AG09309 (cell line): ENCODE results near the gene SLC44A5.
"Not testable (repeated sequence)": the region's sequence is repeated elsewhere in the genome, so short reads cannot be mapped to it uniquely, and the experiment has no call there.

ENCODE experiments used
- DNase-seq: peaks from one replicate; pipeline ENCODE4 v3.0.0-alpha.2; 2010; ENCODE audit warnings: low read depth
- H3K4me3 ChIP-seq: 2 replicates; pipeline ENCODE4 v1.5.1; 2011; ENCODE audit warnings: mild to moderate bottlenecking, low read depth, low read length, moderate library complexity; ENCODE audit not compliant: control insufficient read depth
- TF ChIP-seq, protein P1 (sequence below): IDR thresholded peaks from 2 replicates; pipeline ENCODE4 v1.5.1; 2011; ENCODE audit warnings: mild to moderate bottlenecking, low read depth, low read length, inconsistent platforms; ENCODE audit not compliant: insufficient read depth, control insufficient read depth; ENCODE audit errors: missing control alignments

The SLC44A5 gene

DNA sequence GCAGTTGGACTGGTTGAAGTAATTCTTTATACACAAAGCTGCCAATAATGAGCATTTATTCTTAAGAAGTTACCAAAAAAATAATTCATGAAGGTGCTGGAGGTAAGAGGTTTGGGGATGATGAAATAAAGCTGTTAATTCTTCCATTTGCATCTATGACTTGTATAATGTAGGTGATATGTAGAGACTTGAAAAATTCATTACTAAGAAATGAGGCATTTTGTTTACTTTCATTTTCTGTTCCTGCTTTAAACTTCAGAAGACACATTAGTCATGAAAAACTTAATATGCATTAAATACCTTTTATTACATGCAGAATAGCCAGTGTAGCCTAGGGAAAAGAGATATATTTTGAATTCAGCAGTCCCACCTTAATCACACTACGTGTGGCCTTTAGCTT, 214.2 kb downstream of the SLC44A5 start:
- no peak overlapping the region for H3K4me3 ChIP-seq
- no peak for DNase-seq
- TF ChIP-seq, protein P1, sequence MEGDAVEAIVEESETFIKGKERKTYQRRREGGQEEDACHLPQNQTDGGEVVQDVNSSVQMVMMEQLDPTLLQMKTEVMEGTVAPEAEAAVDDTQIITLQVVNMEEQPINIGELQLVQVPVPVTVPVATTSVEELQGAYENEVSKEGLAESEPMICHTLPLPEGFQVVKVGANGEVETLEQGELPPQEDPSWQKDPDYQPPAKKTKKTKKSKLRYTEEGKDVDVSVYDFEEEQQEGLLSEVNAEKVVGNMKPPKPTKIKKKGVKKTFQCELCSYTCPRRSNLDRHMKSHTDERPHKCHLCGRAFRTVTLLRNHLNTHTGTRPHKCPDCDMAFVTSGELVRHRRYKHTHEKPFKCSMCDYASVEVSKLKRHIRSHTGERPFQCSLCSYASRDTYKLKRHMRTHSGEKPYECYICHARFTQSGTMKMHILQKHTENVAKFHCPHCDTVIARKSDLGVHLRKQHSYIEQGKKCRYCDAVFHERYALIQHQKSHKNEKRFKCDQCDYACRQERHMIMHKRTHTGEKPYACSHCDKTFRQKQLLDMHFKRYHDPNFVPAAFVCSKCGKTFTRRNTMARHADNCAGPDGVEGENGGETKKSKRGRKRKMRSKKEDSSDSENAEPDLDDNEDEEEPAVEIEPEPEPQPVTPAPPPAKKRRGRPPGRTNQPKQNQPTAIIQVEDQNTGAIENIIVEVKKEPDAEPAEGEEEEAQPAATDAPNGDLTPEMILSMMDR: no peak

DNA sequence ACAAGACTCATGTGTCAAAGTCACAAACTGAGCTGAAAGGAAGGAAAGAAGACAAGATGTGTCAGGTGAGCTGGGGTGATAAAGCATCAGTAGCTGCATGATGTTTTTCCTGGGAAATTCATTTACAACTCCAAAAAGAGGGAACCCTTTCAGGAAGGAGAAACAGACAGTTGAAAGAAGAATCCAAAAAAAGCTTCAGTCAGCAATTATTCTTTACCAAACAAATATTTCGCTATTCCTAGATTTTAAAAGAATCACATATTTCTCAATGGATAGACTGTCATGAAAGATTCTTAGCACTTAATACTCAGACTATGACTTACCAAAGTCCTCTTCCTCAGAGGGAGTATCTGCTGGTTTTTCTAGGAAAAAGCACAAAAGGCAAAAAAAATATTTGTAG, 214.7 kb downstream of the SLC44A5 start:
- TF ChIP-seq, protein P1: no peak
- H3K4me3 ChIP-seq: no peak overlapping the region
- no peak for DNase-seq

DNA sequence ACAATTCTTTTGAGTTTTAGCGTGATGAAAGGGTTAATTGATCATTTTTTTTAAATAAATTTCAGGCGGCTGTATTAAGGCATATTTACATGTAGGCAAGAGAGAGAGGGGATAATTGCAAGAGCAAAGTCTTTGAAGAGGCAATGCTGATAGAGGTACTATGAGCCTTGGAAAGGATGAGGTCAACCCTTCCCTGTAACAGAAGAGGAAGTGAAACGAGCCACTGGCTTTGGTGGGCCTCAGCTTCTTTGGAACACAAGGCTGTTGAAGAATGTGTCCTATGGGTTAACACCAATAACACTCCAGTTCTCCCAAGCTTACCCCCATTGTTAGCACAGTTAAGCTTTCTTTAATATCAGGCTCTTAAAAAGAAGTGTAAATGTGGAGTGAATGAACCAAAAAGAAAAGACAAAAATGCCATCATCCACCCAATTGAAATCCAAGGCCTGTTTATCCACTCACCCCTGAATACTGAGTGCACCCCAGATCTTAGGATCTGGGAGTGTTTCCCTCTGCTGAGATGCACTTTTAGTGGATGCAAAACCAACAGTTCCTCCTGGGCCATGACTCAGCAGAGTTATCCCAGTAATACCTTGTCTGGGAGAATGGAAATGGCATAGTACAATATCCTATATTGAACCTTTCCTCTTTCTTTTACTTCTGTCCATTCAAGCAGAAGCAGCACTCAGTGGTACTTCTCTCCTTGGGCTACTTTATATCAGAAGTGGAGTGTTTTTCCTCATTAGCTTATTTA, 216.4 kb downstream of the SLC44A5 start:
- DNase-seq: no peak
- no peak overlapping the region for H3K4me3 ChIP-seq
- TF ChIP-seq, protein P1: no peak

- no peak overlapping the region for H3K4me3 ChIP-seq
- DNase-seq: no peak
- TF ChIP-seq, protein P1: no peak
These were observed 218.6 kb downstream of the SLC44A5 start for GRCh38 chr1:75392278-75392677.

DNA sequence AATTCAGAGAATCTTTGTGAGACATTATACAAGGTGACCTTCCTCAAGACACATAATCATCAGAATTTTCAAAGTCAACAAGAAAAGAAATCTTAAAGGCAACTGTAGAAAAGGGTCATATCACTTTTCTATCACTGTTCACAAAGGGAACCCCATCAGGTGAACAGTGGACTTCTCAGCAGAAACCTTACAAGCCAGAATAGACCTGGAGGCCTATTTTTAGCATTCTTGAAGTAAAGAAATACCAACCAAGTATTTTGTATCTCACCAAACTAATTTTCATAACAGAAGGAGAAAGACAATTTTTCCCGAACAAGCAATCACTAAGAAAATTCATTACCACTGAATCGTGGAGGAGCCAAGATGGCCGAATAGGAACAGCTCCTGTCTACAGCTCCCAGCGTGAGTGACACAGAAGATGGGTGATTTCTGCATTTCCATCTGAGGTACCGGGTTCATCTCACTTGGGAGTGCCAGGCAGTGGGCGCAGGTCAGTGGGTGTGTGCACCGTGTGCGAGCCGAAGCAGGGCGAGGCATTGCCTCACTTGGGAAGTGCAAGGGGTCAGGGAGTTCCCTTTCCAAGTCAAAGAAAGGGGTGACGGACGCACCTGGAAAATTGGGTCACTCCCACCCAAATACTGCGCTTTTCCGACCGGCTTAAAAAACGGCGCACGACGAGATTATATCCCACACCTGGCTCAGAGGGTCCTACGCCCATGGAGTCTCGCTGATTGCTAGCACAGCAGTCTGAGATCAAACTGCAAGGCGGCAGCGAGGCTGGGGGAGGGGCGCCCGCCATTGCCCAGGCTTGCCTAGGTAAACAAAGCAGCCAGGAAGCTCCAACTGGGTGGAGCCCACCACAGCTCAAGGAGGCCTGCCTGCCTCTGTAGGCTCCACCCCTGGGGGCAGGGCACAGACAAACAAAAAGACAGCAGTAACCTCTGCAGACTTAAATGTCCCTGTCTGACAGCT, 235.2 kb downstream of the SLC44A5 start:
- H3K4me3 ChIP-seq, DNase-seq: not testable (repeated sequence)

DNA sequence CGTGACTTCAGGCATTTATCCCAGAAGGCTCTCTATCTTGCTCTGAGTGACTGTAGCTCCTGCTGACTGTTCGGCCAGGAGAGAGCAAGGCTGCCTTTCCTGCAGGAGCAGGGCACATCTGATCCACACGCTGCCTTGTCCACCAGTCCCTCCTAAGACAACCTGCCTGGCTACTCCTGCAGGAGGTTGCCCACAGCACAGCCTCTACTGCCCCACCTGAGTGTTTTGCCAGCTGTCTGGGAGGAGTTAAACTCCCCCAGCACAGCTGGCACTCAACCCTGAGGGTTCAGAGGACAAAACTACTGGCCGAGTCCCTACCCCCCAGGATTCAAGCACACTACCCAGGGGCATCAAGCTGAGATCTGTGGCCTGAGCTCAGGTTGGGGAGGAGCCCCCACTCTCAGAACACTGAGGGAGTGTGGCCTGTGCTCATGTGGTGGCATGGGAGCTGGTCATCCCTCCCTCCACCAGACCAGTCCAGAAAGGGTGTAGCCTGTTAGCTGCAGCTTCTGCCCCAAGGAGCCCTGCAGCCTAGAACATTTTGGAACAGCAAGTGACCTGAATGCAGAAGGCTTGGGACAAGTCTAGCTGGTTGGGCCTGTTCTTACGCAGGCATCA, 237.3 kb downstream of the SLC44A5 start:
- DNase-seq: no peak
- TF ChIP-seq, protein P1: no peak
- no peak overlapping the region for H3K4me3 ChIP-seq
